ENCODE results near the gene PHOSPHO2.
A peak's percentile ranks its signal among the peaks of the same experiment; 100 is the strongest.

Gene PHOSPHO2

GRCh38 chr2:169717691-169718063 is 23.4 kb downstream of the PHOSPHO2 start:
- DNase-seq = no peak

GRCh38 chr2:169718930-169719504 is 24.7 kb downstream of the PHOSPHO2 start:
- DNase-seq = no peak

GRCh38 chr2:169721016-169721415 is 26.7 kb downstream of the PHOSPHO2 start:
- no peak for DNase-seq

GRCh38 chr2:169727065-169727464 is 32.8 kb downstream of the PHOSPHO2 start:
- DNase-seq = no peak

GRCh38 chr2:169729274-169729605 is 35.0 kb downstream of the PHOSPHO2 start:
- no peak for DNase-seq

GRCh38 chr2:169732075-169732474 is 37.8 kb downstream of the PHOSPHO2 start:
- DNase-seq = no peak

- peak; percentile 6 for DNase-seq
Measured at GRCh38 chr2:169732583-169733358, 38.5 kb downstream of the PHOSPHO2 start.

GRCh38 chr2:169734169-169734847 is 40.0 kb downstream of the PHOSPHO2 start:
- no peak for DNase-seq

- no peak for DNase-seq
Measured at GRCh38 chr2:169735623-169736022, 41.4 kb downstream of the PHOSPHO2 start.

GRCh38 chr2:169736902-169737301 is 42.6 kb downstream of the PHOSPHO2 start:
- no peak for DNase-seq

- no peak for DNase-seq
Measured at GRCh38 chr2:169738566-169739229, 44.4 kb downstream of the PHOSPHO2 start.

- DNase-seq = no peak
Measured at GRCh38 chr2:169739351-169739750, 45.1 kb downstream of the PHOSPHO2 start.

- no peak for DNase-seq
Measured at GRCh38 chr2:169743549-169743948, 49.3 kb downstream of the PHOSPHO2 start.

- DNase-seq = no peak
Measured at GRCh38 chr2:169746240-169746639, 52.0 kb downstream of the PHOSPHO2 start.

GRCh38 chr2:169748319-169748718 is 54.0 kb downstream of the PHOSPHO2 start:
- DNase-seq = no peak
